ENCODE results near the gene FARP1.
"Not testable (repeated sequence)": the region's sequence is repeated elsewhere in the genome, so short reads cannot be mapped to it uniquely, and the experiment has no call there.

FARP1 gene

DNA sequence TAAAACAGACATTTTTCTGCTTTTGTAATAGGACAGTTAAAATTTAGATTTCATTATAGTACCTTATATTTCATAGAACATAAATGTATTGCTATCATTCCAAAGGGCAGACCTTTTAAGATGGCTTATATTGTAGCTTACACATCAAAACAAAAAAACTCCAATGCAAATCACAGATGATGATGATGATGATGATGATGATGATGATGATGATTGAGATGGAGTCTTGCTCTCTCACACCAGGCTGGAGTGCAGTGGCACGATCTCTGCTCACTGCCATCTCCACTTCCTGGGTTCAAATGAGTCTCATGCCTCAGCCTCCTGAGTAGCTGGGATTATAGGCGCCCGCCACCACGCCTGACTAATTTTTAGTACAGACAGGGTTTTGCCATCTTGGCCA is 224.1 kb downstream of the FARP1 start:
- peaks cover 27% of the 10 kb centered on the region for H3K36me3 ChIP-seq
- H3K27me3 ChIP-seq, result no peaks in the 10 kb centered on the region
- TF ChIP-seq Cebpa-rat (IDR thresholded peaks at IDR 0.05), result no peak
- no peaks in the 10 kb centered on the region for H4K20me1 ChIP-seq
- H3K4me2 ChIP-seq, result no peak overlapping the region
- H3K4me1 ChIP-seq, result peaks cover 18% of the 10 kb centered on the region
- no peak overlapping the region for H3K9ac ChIP-seq
- H3K27ac ChIP-seq, result no peak overlapping the region
- H3K9me3 ChIP-seq, result no peaks in the 10 kb centered on the region
- no peak overlapping the region for H3K4me3 ChIP-seq

DNA sequence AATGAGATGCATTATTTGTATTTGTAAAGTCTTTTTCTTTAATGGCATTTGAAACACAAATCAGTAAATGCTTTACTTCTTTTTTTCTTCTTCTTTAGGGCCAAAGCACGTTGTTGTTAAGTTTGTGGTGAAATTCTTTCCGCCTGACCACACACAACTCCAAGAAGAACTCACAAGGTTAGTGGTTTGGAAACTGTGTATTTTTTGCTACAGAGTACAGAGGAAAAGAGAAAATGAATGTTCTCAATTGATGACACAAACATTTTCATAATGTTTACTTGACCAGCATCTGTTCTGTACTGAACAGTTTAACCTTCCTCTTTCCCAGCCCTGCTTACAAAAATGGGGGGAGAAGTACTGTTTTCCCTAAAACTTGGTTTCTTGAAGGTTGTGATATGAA is 225.1 kb downstream of the FARP1 start:
- Histone ChIP-seq H3K4me3 (no peak overlapping the region), H3K4me2 (peak overlapping the region; percentile 60), H3K9ac (no peak overlapping the region), H3K4me1 (peaks cover 18% of the 10 kb centered on the region), H3K36me3 (peaks cover 36% of the 10 kb centered on the region), H3K27ac (peak overlapping the region; percentile 16), H4K20me1 (no peaks in the 10 kb centered on the region), H3K9me3 (no peaks in the 10 kb centered on the region), H3K27me3 (no peaks in the 10 kb centered on the region)
- TF ChIP-seq Cebpa-rat (IDR thresholded peaks at IDR 0.05), result no peak

DNA sequence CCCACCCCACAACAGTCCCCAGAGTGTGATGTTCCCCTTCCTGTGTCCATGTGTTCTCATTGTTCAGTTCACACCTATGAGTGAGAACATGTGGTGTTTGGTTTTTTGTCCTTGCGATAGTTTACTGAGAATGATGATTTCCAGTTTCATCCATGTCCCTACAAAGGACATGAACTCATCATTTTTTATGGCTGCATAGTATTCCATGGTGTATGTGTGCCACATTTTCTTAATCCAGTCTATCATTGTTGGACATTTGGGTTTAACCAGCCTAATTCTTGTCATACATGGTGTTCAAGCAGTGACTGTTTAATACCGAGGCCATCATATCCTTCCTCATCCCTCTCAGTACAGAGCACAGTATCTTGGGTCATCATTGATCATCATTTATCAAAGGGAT is 226.6 kb downstream of the FARP1 start:
- peaks cover 18% of the 10 kb centered on the region for H3K4me1 ChIP-seq
- H3K9ac ChIP-seq, H3K9me3 ChIP-seq, H3K4me3 ChIP-seq, H3K27ac ChIP-seq, H3K4me2 ChIP-seq, H3K27me3 ChIP-seq, H4K20me1 ChIP-seq: not testable (repeated sequence)
- peaks cover 43% of the 10 kb centered on the region for H3K36me3 ChIP-seq

DNA sequence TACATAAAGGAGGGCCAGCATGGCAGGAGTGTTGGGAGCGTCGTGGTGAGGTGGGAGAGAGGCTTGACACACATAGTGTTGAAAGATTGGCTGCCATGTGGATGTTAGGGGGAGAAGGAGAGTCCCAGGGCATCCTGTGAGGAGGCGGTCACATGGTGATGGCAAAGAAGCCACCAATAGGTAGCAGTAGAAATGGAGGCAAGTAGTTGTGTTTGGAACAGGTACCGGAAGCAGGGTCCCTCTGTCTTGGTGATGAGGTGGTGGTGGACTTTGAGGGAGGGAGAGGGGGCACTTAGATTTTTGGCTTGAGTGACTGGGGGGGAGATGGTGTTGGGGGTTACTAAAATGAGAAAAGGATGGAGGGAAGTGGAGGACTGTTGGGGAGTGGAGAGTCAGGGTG is 227.4 kb downstream of the FARP1 start:
- H3K4me1 ChIP-seq, result peaks cover 24% of the 10 kb centered on the region
- H3K9ac ChIP-seq, result no peak overlapping the region
- no peak for TF ChIP-seq Cebpa-rat (IDR thresholded peaks at IDR 0.05)
- H4K20me1 ChIP-seq, result no peaks in the 10 kb centered on the region
- no peak overlapping the region for H3K27ac ChIP-seq
- H3K9me3 ChIP-seq, result peaks cover 15% of the 10 kb centered on the region
- H3K4me3 ChIP-seq, result no peak overlapping the region
- no peaks in the 10 kb centered on the region for H3K27me3 ChIP-seq
- H3K36me3 ChIP-seq, result peaks cover 50% of the 10 kb centered on the region
- no peak overlapping the region for H3K4me2 ChIP-seq

DNA sequence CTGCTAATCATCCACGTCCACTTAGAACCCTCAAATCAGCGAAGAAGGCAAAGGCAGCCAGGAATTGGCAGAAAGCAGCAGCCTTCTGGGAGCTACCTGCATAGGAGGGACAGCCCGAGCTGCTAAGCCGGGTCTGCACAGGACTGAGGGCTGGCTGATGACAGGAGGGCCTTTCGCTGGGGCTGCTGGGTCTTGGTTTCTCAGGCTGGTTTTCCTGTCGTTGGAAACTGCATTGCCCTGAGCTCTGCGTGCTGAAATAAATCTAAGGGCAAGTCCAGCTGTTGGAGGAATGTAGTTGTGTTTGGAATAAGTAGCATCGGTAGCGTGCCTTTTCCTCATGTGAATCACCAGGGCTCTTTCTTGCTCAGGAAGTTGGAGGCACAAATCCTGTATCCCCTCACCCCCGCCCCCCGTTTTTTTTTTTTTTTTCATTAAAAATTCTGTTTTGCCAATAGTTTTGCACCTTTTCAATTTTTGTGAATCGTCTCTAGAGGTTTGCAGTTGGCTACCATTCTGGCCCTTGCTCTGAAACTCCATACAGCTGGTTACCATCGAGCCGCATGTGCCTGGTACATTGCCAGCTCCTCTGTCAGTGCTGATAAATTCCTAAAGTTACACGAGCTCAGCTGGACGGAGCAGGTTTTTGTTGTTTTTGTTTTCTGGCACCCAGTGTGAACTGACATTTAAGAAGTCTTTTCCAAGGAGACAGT is 228.1 kb downstream of the FARP1 start:
- TF ChIP-seq Cebpa-rat (IDR thresholded peaks at IDR 0.05), result no peak
- no peak overlapping the region for H3K4me2 ChIP-seq
- H3K36me3 ChIP-seq, result peaks cover 57% of the 10 kb centered on the region
- no peaks in the 10 kb centered on the region for H3K27me3 ChIP-seq
- peaks cover 22% of the 10 kb centered on the region for H3K9me3 ChIP-seq
- no peak overlapping the region for H3K27ac ChIP-seq
- peaks cover 24% of the 10 kb centered on the region for H3K4me1 ChIP-seq
- no peak overlapping the region for H3K4me3 ChIP-seq
- no peaks in the 10 kb centered on the region for H4K20me1 ChIP-seq
- H3K9ac ChIP-seq, result no peak overlapping the region

DNA sequence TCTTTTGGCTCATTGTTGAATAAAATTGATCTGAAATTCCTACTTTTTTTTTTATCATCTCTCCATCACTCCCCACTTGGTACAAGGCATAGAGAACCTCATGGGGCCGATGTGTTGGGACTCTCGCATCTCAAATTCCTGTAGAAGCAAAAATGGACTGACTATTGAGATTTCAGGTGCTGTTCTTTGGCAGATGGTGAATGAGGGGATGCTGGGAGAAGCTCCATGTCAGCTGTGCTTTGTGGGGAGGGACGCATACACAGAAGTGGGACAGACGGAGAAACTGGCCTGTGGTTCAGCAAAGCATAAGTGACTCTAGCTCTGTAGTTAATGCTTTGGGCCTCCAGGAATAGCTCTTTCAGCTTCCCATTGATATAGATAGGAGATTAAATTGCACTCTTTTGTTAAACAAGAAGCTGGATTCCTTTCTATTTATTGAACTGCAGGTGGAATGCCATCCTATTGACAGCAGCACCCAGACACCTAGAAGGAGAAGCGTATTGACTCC is 228.7 kb downstream of the FARP1 start:
- H3K4me3 ChIP-seq, result no peak overlapping the region
- peaks cover 28% of the 10 kb centered on the region for H3K9me3 ChIP-seq
- no peak for TF ChIP-seq Cebpa-rat (IDR thresholded peaks at IDR 0.05)
- no peak overlapping the region for H3K4me2 ChIP-seq
- no peaks in the 10 kb centered on the region for H3K27me3 ChIP-seq
- H3K36me3 ChIP-seq, result peaks cover 57% of the 10 kb centered on the region
- H3K4me1 ChIP-seq, result peaks cover 24% of the 10 kb centered on the region
- no peak overlapping the region for H3K9ac ChIP-seq
- H3K27ac ChIP-seq, result no peak overlapping the region
- H4K20me1 ChIP-seq, result no peaks in the 10 kb centered on the region

DNA sequence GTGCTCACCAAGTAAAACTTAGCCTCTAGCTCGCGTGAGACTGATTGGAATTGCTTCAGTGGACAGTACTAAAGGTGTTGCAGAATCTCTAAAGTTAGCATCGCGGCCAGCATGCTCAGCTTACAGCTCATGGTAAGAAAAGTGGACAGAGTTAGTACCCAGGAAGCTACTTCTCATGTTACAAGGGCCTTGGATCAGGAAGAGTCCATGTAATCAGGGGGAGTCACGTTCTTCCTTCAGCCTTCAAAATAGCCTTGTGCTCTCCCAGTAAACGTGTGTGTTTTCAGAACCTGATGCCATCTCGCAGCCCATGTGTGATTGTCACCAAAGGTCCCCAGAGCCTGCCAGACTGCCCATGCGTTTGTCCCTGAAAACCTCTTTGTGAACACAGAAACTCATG is 230.0 kb downstream of the FARP1 start:
- no peak overlapping the region for H3K4me3 ChIP-seq
- peaks cover 62% of the 10 kb centered on the region for H3K36me3 ChIP-seq
- peaks cover 14% of the 10 kb centered on the region for H3K4me1 ChIP-seq
- no peaks in the 10 kb centered on the region for H3K27me3 ChIP-seq
- no peak for TF ChIP-seq Cebpa-rat (IDR thresholded peaks at IDR 0.05)
- no peak overlapping the region for H3K9ac ChIP-seq
- no peak overlapping the region for H3K27ac ChIP-seq
- no peaks in the 10 kb centered on the region for H4K20me1 ChIP-seq
- H3K4me2 ChIP-seq, result no peak overlapping the region
- H3K9me3 ChIP-seq, result peaks cover 28% of the 10 kb centered on the region

DNA sequence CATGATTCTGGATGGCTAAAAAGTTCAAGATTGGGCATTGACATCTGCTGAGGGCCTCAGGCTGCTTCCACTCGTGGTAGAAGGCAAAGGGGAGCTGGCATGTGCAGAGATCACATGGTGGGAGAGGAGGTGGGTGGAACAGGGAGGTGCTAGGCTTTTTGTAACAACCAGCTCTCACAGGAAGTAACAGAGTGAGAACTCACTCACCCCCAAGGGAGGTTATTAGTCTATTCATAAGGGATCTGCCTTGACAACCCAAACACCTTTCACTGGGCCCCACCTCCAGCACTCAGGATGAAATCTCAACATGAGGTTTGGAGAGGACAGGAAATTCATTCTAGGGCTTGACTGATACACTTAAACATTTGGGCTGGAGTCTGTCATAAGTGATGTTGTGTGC is 231.9 kb downstream of the FARP1 start:
- Histone ChIP-seq H3K4me2 (no peak overlapping the region), H3K4me1 (peaks cover 6% of the 10 kb centered on the region; the same call in 1 of the 2 replicates), H3K9me3 (peaks cover 28% of the 10 kb centered on the region), H3K27me3 (no peaks in the 10 kb centered on the region), H3K9ac (no peak overlapping the region), H3K36me3 (peaks cover 53% of the 10 kb centered on the region), H3K4me3 (no peak overlapping the region), H3K27ac (no peak overlapping the region), H4K20me1 (no peaks in the 10 kb centered on the region)
- no peak for TF ChIP-seq Cebpa-rat (IDR thresholded peaks at IDR 0.05)

DNA sequence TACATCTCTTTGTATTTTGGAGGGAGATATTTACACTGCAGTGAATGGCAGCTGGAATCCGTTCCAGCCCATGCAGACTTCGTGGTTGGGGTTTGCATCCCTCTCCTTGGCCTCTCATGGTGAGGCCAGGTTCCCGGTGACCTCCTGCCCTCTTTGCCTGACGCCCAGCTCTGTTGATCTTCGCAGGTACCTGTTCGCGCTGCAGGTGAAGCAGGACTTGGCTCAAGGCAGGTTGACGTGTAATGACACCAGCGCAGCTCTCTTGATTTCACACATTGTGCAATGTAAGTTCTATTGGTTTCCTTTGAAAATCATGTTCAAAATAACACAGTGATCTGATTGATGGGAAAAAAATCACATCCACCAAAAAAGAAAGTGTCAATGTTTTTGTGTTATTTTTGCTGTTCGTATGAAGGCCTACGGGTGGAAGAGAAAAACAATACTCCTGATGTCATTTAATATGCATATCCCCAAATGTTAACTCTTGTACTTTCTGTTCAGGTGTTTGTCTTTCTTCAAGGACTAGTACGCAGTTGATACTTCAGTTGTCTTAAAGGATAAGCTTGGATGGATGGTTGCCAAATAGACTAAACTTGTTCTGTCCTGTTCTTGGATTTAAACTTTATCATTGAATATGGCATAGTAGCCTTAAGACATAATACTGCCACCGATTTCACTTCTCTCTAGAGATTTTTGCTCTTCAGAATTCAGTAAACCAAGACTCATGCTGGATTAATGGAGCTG is 234.9 kb downstream of the FARP1 start:
- Histone ChIP-seq H3K27ac (no peak overlapping the region), H3K9ac (no peak overlapping the region), H3K4me3 (no peak overlapping the region), H3K27me3 (no peaks in the 10 kb centered on the region), H3K4me2 (no peak overlapping the region), H3K9me3 (peaks cover 28% of the 10 kb centered on the region), H3K36me3 (peaks cover 39% of the 10 kb centered on the region), H4K20me1 (no peaks in the 10 kb centered on the region), H3K4me1 (peaks cover 6% of the 10 kb centered on the region; the same call in 1 of the 2 replicates)
- TF ChIP-seq Cebpa-rat (IDR thresholded peaks at IDR 0.05), result no peak

DNA sequence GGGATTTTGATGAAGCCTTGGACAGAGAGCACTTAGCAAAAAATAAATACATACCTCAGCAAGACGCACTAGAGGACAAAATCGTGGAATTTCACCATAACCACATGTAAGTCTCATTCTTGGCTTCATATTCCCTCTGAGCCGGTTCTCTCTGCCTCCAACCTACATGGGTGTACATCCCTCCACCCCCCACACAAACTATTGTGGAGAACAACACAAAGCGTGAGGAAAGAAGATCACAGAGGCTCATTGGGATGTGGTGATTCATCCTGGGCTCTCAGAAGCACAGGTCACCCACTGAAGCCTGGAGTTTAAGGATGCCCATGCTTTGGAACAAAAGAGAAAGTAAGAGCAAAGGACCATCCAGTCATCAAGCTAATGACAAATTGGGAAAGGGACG is 241.8 kb downstream of the FARP1 start:
- H3K36me3 ChIP-seq, result peaks cover 68% of the 10 kb centered on the region
- no peak for TF ChIP-seq Cebpa-rat (IDR thresholded peaks at IDR 0.05)

More for the DNA sequence above, 241.8 kb downstream of the FARP1 start:
- Histone ChIP-seq H3K9me3 (no peaks in the 10 kb centered on the region), H4K20me1 (no peaks in the 10 kb centered on the region), H3K4me2 (no peak overlapping the region), H3K4me3 (no peak overlapping the region), H3K9ac (no peak overlapping the region), H3K27me3 (no peaks in the 10 kb centered on the region), H3K27ac (no peak overlapping the region), H3K4me1 (no peaks in the 10 kb centered on the region)
